ENCODE data around the gene GVQW3.

Gene GVQW3

GRCh38 chr11:76448506-76448905 is 67.4 kb downstream of the GVQW3 start:
- DNase-seq, result no peak

- no peak for DNase-seq
These were observed 72.1 kb downstream of the GVQW3 start for GRCh38 chr11:76453248-76453647.

GRCh38 chr11:76455331-76455730 is 74.2 kb downstream of the GVQW3 start:
- DNase-seq, result no peak

- no peak for DNase-seq
These were observed 74.8 kb downstream of the GVQW3 start for GRCh38 chr11:76455931-76456330.

GRCh38 chr11:76456571-76456970 is 75.4 kb downstream of the GVQW3 start:
- DNase-seq, result no peak

Data from NCI-H1105 treated with DMSO at 0.1 percent for 48 hours (cell line).